Endothelial cell of umbilical vein (primary cell): Measurements from ENCODE around the gene TBC1D5. TPM values are rescaled to one million over a fixed set of nuclear protein-coding genes. Genes with fewer than 3 reads are reported as not detected.

Experiments
- BruUV-seq: library from RNA; stranded (reverse); fragments of 400-500 nt; replicated peaks from 2 replicates; lab custom pipeline; 2021; lab: Mats Ljungman, UMichigan
- CTCF ChIA-PET: fragments of 300-600, 350-600 bp; sonication (Branson Sonifier 250); formaldehyde crosslinking; loops from one replicate; lab custom pipeline; 2021; ENCODE audit warnings: antibody characterized with exemption, inconsistent platforms; lab: Charles Lee
- POLR2A ChIA-PET: fragments of 300-600, 350-600 bp; sonication (Branson Sonifier 250); formaldehyde crosslinking; loops from one replicate; lab custom pipeline; 2021; ENCODE audit warnings: antibody characterized with exemption, inconsistent platforms; lab: Charles Lee
- DNase-seq: peaks from one replicate; pipeline ENCODE4 v3.0.0-alpha.2; 2011; ENCODE audit warnings: low read depth, low spot score
- FAIRE-seq: peaks from 2 replicates; lab custom pipeline; 2011; peaks lifted over from hg19 to GRCh38; lab: Jason Lieb, UNC
- H2AFZ ChIP-seq: 2 replicates; pipeline ENCODE4 v1.6.0; 2012; ENCODE audit warnings: low read depth, low read length, control low read depth, inconsistent platforms
- H3K27ac ChIP-seq: 2 replicates; pipeline ENCODE4 v1.5.1; 2011; ENCODE audit warnings: low read depth, mild to moderate bottlenecking, control low read depth, low read length, moderate library complexity; ENCODE audit not compliant: insufficient read depth
- H3K27me3 ChIP-seq, 2 experiments: 2 replicates each; pipeline versions ENCODE4 v1.6.0 to v1.6.1; 2011; ENCODE audit warnings: low read length in 2 of 2, mixed read lengths in 1 of 2; ENCODE audit not compliant: control insufficient read depth in 2 of 2, insufficient read depth in 2 of 2
- H3K36me3 ChIP-seq, 2 experiments: 2 replicates in 1 of 2; 3 replicates in 1 of 2; pipeline ENCODE4 v1.5.1; 2011; ENCODE audit warnings: low read length in 2 of 2, mild to moderate bottlenecking in 1 of 2, moderate library complexity in 1 of 2; ENCODE audit not compliant: control insufficient read depth in 2 of 2, insufficient read depth in 2 of 2; ENCODE audit errors: extremely low read depth in 1 of 2
- H3K4me1 ChIP-seq: 3 replicates; pipeline ENCODE4 v1.5.1; 2011; ENCODE audit warnings: mild to moderate bottlenecking, low read length; ENCODE audit not compliant: control insufficient read depth, insufficient read depth; ENCODE audit errors: extremely low read depth
- H3K4me2 ChIP-seq: 2 replicates; pipeline ENCODE4 v1.6.1; 2011; ENCODE audit warnings: low read length, control low read depth, mixed read lengths; ENCODE audit not compliant: insufficient read depth
- H3K4me3 ChIP-seq, 3 experiments: fragments of 200-600 bp in 1 of 3; sonication (generic), shearing (Covaris generic) in 1 of 3; replicated peaks in 1 of 3; 2 replicates each; pipeline ENCODE4 v1.5.1; 2011 to 2016; ENCODE audit warnings: control low read depth in 3 of 3, low read length in 3 of 3, mild to moderate bottlenecking in 2 of 3, inconsistent platforms in 1 of 3, low read depth in 1 of 3, moderate library complexity in 1 of 3; ENCODE audit not compliant: insufficient read depth in 1 of 3
- H3K79me2 ChIP-seq: 2 replicates; pipeline ENCODE4 v1.6.0; 2012; ENCODE audit warnings: low read length, inconsistent platforms; ENCODE audit not compliant: control insufficient read depth, insufficient read depth
- H3K9ac ChIP-seq: replicated peaks from 2 replicates; pipeline ENCODE3; 2011; ENCODE audit warnings: low read length, control low read depth; ENCODE audit not compliant: insufficient read depth; ENCODE audit errors: extremely low read depth
- H3K9me1 ChIP-seq: replicated peaks from 3 replicates; pipeline ENCODE4 v1.6.0; 2011; ENCODE audit warnings: mild to moderate bottlenecking, low read length; ENCODE audit not compliant: control insufficient read depth, insufficient read depth; ENCODE audit errors: extremely low read depth
- H3K9me3 ChIP-seq: replicated peaks from 2 replicates; pipeline ENCODE4 v1.5.1; 2012; ENCODE audit warnings: low read length, inconsistent platforms; ENCODE audit not compliant: control insufficient read depth, insufficient read depth
- H4K20me1 ChIP-seq: replicated peaks from 2 replicates; pipeline ENCODE3; 2011; ENCODE audit warnings: mild to moderate bottlenecking, low read length; ENCODE audit not compliant: control insufficient read depth, insufficient read depth; ENCODE audit errors: extremely low read depth
- EZH2 ChIP-seq: IDR thresholded peaks from 2 replicates; pipeline ENCODE4 v1.6.1; 2012; ENCODE audit warnings: borderline replicate concordance, low read depth, mild to moderate bottlenecking, moderate library complexity, low read length, inconsistent platforms; ENCODE audit not compliant: severe bottlenecking
- FOS ChIP-seq: IDR thresholded peaks from 2 replicates; pipeline ENCODE4 v1.6.1; 2011; ENCODE audit warnings: mild to moderate bottlenecking, low read length, moderate library complexity, borderline replicate concordance; ENCODE audit not compliant: insufficient read depth
- GATA2 ChIP-seq: IDR thresholded peaks from 2 replicates; pipeline ENCODE4 v1.7.0; 2011; ENCODE audit warnings: low read depth, mild to moderate bottlenecking, moderate library complexity, mixed read lengths, low read length; ENCODE audit not compliant: insufficient read length, insufficient read depth
- JUN ChIP-seq: IDR thresholded peaks from 2 replicates; pipeline ENCODE4 v1.6.1; 2011; ENCODE audit warnings: borderline replicate concordance, low read depth; ENCODE audit not compliant: insufficient read length, insufficient read depth
- MYC ChIP-seq: IDR thresholded peaks from one replicate; pipeline ENCODE4 v1.6.1; 2011; ENCODE audit warnings: mild to moderate bottlenecking, low read depth, low read length
- POLR2A ChIP-seq: IDR thresholded peaks from 2 replicates; pipeline ENCODE4 v1.6.1; 2012; ENCODE audit warnings: low read depth, mild to moderate bottlenecking, control low read depth, low read length
- POLR2AphosphoS5 ChIP-seq: IDR thresholded peaks from 2 replicates; pipeline ENCODE4 v1.6.1; 2012; ENCODE audit warnings: low read depth, mild to moderate bottlenecking, control low read depth, low read length, moderate library complexity; ENCODE audit not compliant: insufficient read depth
- dilution Hi-C: fragments of 300-500 bp; cut with MboI; formaldehyde crosslinking; loops from one replicate; pipeline ENCODE4 v1.15.0; 2019; ENCODE audit warnings: low sequenced_read_pairs; ENCODE audit not compliant: extremely low pct_ligation_motif_present
- intact Hi-C: fragments of 100-400 bp; cut with micrococcal nuclease; formaldehyde crosslinking; loops from one replicate; pipeline ENCODE4 v1.10.0; 2022
- polyA plus RNA-seq, 4 experiments: library from polyadenylated mRNA; depleted of rRNA in 3 of 4; stranded (reverse) in 3 of 4; unstranded in 1 of 4; fragments of >200 nt; gene quantifications; 2 replicates each; pipeline versions ENCODE4 v1.2.1 to v1.2.3, GENCODE V29; 2011 to 2012; ENCODE audit warnings: missing spikeins in 1 of 4
- total RNA-seq: library from RNA; stranded (reverse); gene quantifications from 2 replicates; pipeline ENCODE4 v1.2.3, GENCODE V29; 2021
- TF ChIP-seq, protein P1 (sequence below): IDR thresholded peaks from 2 replicates; pipeline ENCODE4 v1.6.1; 2011; ENCODE audit not compliant: insufficient read depth, insufficient read length
- TF ChIP-seq, protein P2 (sequence below), 2 donors: IDR thresholded peaks; 1 replicate in 1 of 2; 2 replicates in 1 of 2; pipeline ENCODE4 v1.5.1; 2011; ENCODE audit warnings: low read length in 2 of 2, mild to moderate bottlenecking in 2 of 2, moderate library complexity in 2 of 2, control low read depth in 1 of 2, inconsistent platforms in 1 of 2, low read depth in 1 of 2; ENCODE audit not compliant: insufficient read depth in 1 of 2; ENCODE audit errors: extremely low read depth in 1 of 2

TBC1D5 gene
- total and polyA plus RNA-seq, 2 donors (not counting 3 experiments of a cell fraction or from before 2014, with no cell fraction given): 17.5 to 44.7 TPM

- DNase-seq (no peak), FAIRE-seq (no peak)
- Histone ChIP-seq H3K9me3 (no peaks in the 10 kb centered on the region), H3K4me3 (no peak overlapping the region), H3K79me2 (peaks cover 19% of the 10 kb centered on the region), H3K36me3 (no peaks in the 10 kb centered on the region), H3K9ac (no peak overlapping the region), H4K20me1 (no peaks in the 10 kb centered on the region), H2AFZ (no peak overlapping the region), H3K4me2 (no peak overlapping the region), H3K27me3 (no peaks in the 10 kb centered on the region), H3K27ac (no peak overlapping the region), H3K9me1 (no peaks in the 10 kb centered on the region), H3K4me1 (peaks cover 3% of the 10 kb centered on the region)
- dilution Hi-C loops (no loop called here), intact Hi-C loops (no loop called here)
- ChIA-PET CTCF (interaction anchor here (2.8 kb wide), 1 partner anchor 88 kb away, joined by 12 read pairs; no protein-coding TSS in a partner anchor), POLR2A (no interaction called here)
- no TSS peak for BruUV-seq
- no peak for TF ChIP-seq POLR2AphosphoS5
- TF ChIP-seq, protein P1, sequence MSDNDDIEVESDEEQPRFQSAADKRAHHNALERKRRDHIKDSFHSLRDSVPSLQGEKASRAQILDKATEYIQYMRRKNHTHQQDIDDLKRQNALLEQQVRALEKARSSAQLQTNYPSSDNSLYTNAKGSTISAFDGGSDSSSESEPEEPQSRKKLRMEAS: no peak
- no peak for TF ChIP-seq FOS
- no peak for TF ChIP-seq POLR2A
- no peak for TF ChIP-seq JUN
- TF ChIP-seq, protein P2, sequence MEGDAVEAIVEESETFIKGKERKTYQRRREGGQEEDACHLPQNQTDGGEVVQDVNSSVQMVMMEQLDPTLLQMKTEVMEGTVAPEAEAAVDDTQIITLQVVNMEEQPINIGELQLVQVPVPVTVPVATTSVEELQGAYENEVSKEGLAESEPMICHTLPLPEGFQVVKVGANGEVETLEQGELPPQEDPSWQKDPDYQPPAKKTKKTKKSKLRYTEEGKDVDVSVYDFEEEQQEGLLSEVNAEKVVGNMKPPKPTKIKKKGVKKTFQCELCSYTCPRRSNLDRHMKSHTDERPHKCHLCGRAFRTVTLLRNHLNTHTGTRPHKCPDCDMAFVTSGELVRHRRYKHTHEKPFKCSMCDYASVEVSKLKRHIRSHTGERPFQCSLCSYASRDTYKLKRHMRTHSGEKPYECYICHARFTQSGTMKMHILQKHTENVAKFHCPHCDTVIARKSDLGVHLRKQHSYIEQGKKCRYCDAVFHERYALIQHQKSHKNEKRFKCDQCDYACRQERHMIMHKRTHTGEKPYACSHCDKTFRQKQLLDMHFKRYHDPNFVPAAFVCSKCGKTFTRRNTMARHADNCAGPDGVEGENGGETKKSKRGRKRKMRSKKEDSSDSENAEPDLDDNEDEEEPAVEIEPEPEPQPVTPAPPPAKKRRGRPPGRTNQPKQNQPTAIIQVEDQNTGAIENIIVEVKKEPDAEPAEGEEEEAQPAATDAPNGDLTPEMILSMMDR (IDR thresholded peaks at IDR 0.05; ENCODE audit: extremely low read depth in 1 of 2, insufficient read depth in 1 of 2, low read depth in 1 of 2, low read length in 2 of 2): no peak
- no peak for TF ChIP-seq MYC
- no peak for TF ChIP-seq GATA2
- TF ChIP-seq EZH2: no peak
These were observed 9.2 kb downstream of the TBC1D5 start for GRCh38 chr3:17733215-17733614.
